HG02678 (cell line): ENCODE measurements around the gene CENPM.

Experiments
- ATAC-seq: cut with Tn5 transposase; IDR thresholded peaks from one replicate; pipeline ENCODE4 v1.9.1; 2021; ENCODE audit warnings: mild to moderate bottlenecking, moderate library complexity; ENCODE audit not compliant: unreplicated experiment

The CENPM gene

DNA sequence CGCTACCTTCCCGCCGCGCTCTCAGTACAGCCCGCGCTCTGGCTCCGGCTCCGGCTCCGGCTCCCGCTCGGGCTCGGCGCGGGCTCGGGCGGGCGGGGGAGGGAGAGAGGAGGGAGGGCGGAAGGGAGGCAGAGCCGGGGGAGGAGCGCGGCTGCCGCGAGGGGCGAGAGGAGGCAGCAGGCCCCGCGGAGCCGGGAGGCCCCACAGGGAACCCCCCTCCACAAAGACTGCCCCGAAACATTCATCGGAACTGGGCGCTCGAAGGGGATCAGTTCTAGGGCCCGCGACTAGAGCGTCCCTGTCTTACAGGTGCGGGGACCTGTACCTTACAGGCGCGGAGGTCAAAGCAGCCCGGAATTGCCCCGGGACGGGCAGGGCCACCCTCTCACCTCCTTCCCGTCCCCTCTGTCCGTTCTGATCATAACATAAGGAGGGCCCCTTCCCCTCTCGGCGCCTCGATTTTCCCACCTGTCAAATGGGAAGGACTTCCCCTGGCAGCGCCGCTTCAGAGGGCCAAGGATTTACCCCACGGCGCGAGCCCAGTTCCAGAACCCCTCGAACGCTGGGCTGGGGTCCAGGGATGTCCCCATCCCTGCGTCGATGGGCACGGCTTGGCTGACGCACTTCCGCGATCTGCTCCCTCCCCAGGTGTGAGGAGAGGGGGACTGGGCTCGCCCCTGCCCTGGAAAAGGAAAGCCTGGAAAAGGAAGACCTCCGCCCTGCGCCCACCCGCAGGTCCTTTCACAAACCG lies 31.7 kb downstream of the CENPM start, which contains the start of gene SHISA8:
SHISA8 (minus strand) TSS at position 40 of the 751 bp plus-strand sequence. CDS start 407 bp downstream, outside the sequence.
- no peak for ATAC-seq

DNA sequence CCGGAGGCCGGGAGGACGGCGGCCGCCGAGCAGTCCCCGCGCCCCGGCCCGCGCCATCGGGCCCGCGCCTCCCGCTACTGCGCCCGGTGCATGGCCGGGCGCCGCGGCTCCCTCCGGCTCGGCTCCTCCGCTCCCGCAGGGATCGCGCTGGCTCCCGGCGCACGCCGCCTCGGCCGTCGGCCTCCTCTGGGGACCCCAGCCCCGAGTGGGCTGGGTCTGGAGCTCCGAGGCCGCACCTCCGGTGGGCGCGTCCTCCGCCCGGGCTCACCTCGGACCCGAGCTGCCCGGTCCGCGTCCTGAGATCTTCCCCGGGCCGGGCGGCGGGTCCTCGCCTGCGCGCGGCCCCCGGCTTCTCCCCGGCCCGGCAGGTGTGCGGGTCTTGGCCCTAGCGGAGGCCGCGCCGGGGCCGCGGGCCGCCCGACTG lies 32.3 kb downstream of the CENPM start:
- no peak for ATAC-seq

DNA sequence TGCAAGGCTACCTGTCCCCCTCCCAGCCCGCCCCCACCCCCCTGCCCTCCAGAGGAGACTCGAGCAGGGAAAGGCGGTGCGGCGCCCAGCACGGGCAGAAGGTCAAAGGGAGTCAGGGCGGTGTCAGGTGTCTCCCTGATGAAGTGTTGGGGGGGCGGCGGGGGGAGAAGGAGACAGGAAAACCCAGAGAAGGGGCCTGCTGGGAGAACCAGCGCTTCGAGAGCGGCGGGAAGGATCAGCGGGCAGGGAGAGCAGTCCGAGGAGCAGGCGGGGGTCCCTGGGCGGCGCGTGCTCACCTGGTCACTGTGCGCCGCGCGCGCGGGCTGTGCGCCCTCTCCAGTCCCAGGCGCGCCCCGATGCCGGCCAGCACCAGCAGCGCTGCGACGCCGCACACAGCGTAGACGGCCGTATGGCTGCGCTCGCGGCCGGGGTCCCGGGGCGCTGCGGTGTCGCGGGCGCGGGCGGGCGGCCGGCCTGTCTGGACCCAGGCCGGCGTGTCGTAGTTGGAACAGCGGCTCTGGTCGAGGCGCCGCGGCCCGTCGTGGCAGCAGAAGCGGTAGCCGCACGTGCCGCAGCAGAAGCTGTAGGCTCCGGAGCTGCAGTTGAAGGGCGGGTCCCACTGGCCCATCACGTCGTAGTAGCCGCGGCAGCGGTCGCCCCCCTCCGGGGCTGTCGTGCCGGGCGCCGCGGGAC lies 33.0 kb downstream of the CENPM start:
- ATAC-seq = no peak

DNA sequence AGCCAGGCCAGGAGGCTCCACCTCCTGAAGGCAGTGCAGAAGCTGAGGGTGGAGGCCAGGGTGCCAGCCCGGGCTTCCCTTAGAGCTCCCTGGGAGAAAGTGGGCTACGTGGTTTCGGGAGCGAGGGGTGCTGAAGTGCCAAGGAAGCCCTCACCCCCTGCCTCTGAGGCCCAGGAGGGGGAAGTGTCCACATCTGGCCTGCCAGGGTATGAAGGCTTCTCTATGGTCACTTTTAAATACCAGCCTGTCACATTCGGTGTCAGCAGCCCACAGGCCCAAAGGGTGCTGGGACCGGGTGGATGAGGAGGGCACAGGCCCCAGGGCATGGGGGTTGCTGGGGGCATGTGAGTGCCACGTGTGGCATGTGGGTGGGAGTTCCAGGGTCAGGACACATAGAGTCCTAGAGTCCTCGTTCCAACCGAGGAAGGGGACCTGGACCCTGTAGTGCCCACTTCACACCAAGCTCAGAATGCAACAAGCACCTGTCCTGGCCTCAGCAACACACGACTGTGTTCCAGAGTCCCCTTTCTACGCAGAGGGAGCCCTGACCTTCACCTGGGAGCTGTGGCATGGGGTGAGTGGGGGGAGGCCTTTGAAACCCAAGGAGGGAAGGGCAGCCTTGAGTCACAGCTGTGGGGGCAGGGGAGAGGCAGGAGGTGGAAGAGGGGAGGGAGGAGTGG lies 33.8 kb downstream of the CENPM start:
- ATAC-seq = no peak

DNA sequence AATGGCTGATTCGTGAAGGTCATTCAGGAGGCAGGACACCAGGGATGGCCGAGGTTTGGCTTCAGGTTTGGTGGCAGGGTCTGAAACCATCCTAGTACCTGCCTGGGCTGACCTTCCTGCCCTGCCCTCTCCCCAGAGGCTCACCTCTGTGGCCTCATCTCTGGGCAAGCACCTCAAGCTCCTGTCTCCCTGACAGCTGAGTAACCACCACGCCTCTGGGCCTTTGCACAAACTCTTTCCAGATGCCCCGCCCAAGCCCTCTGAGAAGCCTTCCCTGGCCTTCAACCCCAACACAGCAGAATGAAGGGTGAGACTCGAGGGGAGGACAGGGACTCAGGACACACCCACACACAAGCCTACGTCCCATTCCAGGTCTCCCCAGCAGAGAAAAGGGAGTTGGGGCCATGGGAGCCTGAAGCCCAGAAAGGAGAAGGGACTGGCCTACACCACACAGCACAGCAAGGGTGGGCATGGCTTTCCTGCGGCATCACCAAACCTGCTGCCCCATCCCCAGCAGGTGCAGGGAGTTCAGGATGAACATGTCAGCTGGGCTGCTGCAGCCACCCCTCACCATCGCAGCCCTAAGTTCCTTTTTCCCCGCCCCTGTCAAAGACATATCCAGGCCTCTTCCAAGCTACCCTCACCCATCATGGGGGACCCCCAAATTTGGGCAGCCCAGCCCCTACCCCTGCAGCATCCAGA lies 34.5 kb downstream of the CENPM start:
- ATAC-seq = no peak

DNA sequence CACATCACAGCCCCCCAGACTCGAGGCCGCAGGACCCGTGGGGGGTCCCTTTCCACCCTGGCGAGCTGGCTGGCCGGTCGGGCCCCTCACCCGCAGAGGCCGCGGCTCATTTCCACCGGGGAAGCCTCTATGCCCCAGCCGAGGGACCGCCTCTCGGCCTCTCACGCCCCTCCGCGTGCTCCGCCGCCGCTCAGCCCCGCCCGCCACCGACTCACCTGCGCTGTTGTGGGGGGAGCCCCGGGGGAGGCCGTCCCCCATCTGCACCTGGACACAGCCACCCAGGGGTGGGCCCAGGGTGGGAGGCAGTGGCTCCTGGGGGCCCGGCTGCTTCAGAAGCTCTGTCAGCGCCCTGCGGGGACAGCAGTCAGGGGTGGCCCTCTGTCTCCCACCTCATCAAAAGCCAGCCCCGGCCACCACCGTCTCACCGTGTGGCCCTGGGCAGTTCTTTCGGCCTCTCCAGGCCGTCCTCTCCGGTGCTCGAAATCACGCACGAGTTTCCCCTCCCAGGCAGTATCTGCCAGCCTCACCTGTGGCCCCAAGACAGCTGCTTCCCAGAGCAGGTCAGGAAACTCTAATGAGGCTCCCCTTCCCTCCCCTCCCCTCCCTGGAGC lies 35.8 kb downstream of the CENPM start:
- no peak for ATAC-seq

DNA sequence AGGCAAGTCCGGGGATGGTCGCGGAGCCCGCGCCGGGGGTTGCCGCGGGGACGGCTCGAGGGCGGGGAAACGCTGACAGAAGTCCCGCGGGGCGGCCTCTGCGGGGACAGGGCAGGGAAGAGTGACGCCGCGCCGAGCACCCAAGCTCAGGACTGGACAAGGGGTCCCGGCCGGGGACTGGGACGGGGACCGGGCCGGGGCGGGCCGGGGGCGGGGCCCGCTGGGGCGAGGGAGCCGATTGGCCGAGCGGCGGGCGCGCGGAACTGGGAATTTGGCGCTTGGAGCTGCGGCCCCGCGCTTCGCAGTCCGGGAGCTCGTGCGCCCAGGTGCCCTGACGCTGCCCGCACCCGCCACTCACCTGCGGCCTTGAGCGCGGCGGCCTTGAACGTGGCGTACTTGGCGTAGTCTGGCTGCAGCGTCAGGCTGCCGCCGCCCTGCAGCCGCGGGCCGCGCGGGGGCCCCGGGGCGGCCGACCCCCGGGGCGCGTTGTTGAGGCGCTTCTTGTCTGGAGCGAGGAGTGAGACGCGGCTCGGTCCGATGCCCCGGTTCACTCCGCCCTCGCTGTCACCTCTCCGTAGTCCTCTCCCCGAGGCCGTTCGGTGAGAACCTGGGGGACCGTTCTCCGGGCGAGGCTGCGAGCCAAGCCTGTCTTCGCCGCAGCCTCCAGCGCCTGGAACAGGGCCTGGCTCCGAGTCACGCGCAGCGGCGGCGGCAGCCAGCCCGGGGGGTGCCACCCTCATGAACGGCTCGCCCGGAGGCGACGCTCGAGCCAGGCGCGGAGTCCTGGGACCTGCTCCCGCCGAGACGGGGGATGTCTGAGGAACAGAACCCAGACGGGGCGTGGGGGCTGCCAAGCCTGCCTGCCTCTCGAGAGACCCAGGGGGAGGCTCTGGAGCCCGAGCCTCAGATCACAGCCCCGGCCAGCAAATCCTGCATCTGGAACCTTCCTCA lies 36.6 kb downstream of the CENPM start:
- no peak for ATAC-seq

DNA sequence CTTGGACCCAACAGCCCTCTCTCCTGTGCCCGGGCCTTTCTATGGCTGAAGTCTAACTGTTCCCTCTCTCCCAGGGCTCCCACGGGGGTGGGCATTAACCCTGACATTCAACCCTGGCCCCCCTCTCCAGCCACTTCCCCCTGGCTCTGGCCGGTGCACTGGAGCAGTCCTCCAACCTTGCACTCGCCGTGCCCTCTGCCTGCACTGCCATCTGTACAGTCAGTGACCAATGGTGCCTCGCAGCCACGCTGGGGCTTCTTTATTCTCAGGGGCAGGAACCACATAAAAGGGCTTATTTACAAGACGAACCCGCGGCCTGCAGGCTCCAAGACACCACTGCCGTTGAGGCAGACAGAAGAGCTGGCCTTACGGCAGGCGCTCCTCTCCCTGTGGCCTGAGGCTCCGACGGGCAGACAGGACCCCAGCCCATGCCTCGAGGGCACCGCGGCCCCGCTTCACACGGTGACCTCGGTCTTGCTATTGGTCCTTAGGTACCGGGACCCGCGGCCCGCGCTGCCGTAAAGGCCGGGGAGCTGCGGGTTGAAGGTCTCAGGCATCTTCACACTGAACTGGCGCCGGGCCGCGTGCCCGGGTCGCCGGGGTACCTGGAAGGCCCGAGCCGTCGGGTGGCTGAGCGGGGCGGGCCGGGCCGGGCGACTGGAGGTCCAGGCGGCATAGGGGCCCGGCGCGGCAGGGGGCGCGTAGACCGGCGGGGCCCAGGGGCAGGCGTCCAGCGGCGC lies 37.5 kb downstream of the CENPM start:
- ATAC-seq = no peak

DNA sequence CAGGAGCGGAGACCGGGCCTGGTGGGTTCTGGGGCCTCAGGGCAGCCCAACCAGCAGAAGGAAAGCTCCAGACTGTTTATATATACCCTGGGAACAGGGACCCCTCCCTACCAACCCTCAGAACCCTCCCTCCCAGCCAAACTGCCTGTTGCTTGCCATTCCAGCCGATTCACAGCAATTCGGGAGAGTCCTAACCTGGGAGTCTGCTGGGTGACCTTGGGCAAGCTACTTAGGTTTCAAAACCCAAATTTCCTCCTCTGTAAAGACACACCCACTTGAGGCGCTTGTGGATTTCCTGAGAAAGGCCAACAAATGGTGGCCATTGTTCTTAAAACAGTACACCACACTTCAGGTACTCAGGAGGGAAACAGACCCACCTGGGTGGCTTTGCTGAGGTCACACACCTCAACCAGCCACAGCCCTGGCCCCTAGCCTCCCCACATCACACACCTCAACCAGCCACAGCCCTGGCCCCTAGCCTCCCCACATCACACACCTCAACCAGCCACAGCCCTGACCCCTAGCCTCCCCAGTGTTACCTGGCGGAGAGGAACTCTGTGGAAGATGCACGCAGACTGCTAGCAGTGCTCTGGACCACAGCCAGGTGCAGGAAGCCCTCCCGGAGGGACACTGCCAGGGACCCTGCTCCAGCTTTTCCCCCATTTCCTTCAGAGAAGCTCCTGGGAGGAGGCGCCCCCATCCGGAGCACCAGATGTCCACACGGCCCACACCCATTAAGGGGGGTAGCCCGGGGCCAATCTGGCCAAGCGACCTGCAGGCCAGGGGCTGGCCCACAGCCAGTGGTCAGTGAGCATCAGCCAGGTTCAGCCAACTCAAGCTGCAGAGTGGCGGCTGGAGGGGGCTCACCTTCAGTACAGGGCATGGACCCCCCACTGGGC lies 38.3 kb downstream of the CENPM start:
- ATAC-seq = no peak

DNA sequence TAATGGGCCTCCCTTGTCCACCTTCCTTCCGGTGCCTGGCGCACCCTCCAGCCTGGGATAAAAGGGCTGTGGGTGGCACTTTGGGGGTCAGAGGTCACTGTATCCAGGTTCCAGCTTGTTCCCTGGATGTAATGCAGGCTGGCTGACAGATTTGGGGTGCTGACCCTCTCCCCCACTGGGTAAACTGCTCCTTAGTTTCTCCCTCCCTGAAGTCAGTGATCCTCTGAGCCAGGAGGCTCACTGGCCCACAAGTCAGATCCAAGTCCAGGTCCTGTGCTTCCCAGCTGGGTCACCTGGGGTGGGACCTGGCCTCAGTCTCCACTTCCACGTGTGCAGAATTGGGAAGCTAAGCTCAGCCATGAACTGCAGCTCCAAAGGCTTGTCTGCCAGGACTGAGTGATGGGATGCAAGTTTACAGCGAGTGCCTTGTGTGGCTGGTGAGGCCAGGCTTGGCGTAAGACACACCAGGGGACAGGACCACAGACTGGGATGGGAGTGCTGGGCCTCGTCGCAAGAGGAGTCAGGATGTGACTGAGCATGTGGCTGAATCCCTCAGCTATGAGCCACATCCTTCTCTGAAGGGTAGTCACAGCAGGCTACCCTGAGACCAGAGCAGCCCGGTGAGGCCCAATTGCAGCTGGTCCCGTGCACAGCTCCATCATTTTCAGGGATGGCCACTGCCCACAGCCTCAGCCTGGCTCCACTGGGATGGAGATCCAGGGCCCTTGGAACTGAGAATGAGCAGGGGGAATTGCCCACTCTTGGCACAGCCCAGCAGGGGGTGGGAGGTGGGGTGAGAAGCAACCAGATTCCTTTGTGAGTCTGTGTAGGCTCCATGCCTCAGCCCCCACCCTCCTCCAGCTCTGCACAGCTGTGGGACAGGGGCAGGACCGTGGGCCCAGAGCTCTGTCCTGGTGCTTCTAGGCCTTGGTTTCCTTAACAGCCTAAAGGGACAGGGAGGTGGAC lies 39.2 kb downstream of the CENPM start:
- ATAC-seq = no peak

DNA sequence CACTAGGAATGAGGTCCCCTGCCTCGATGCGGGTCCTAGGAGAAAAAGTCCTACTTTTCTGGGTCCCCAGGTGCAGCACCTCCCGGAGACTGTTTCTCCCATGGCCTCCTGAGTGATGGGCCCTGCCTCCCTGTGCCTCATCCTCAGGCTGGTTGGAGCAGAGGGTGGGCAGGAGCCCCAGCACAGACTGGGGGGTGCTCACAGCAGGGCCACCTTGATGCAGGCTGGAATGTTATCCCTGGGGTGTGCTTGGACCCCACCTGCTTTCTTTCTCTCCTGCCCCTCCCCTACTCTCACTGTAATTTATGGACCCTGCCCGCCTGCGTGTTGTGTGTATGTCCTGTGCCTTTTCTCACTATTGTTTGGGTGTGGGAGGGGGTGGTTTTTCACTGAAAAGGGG lies 40.1 kb downstream of the CENPM start:
- no peak for ATAC-seq

DNA sequence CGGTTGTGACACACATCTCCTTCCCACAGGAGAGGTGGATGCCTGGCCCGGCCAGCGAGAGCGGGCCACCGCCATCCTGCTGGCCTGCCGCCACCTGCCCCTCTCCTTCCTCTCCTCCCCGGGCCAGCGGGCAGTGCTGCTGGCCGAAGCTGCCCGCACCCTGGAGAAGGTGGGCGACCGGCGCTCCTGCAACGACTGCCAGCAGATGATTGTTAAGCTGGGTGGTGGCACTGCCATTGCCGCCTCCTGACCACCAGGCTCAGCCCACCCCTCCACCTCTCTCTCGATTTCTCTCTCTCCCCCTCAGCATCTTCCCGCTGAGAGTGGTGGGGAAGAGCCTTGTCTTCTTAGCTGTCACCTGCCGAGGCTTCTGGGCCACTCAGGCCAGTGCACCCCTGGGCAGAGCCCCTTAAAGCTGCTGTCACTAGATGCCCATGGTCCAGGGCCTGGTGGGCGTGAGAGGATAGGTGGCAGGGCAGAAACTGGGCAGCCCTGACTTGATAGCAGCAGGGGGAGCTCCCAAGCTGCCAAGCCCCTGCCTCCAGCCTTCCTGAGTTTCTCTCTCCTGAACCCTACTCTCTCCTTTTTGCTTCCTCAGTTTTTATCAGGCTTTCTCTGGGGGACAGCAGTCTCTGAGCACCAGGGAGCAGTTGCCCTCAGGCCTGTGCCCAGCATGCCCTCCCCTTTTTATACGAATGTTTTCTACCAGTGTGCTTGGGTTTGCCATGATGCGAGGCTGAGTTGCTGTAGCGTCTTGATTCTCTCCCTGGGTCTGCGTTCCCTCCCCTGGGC lies 41.3 kb downstream of the CENPM start:
- no peak for ATAC-seq

DNA sequence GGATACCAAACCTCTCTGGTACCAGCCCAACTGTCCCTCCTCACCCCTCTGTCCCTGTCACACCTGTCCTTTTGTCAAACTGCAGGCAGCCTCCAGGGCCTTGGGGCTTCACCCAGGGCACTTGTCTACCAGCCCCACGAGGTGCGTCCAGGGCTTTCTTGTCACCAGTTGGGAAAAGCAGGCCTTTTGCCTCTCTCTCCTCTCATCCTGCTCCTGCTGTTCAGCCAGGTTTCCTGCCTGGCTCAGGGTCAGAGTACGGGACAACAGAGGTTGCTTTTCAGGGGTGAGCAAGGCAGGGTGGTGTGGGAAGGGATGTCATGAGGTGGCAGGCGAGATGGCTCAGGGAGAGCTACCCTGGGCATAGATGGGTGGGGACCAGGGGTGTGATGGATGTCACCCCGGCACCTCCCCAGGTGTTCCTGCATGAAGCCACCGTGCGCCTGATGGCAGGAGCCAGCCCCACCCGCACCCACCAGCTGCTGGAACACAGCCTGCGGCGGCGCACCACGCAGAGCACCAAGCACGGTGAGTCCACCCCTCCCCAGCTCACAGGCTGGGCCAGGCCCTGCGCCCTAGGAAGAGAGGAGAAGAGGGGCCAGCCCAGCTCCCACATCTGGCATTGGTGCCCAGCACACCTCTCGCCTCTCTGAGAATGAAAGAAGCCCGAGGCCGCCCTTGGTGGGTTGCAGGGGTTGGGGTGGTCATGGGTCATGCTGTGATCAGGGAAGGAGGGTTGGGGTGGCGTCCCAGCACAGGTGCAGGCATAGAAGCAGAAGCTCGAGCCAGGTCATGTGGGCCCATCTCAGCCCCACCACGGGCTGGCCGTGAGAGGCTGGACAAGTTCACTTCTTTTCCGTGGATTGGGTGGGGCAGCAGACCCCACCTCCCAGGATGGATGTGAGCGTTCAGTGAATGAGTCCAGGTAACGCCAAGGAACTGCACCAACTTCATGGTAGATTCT lies 42.2 kb downstream of the CENPM start:
- no peak for ATAC-seq

DNA sequence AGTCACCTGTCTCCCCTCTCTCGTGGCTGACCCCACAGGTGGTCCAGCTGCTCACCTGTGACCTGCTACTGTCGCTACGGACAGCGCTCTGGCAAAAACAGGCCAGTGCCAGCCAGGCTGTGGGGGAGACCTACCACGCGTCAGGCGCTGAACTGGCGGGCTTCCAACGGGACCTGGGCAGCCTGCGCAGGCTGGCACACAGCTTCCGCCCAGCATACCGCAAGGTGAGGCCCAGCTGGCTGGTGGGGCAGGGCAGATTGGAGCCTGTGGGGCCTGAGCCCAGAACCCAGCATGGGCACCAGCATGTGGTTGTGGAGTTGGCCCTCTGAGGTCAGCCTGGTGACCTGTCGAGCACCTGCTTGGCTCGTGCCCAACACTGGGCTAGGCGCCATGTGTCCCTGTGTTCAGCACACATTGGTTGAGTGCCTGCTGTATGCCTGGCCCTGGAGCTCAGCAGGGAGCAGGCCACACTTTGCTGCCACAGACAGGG lies 44.0 kb downstream of the CENPM start:
- no peak for ATAC-seq

DNA sequence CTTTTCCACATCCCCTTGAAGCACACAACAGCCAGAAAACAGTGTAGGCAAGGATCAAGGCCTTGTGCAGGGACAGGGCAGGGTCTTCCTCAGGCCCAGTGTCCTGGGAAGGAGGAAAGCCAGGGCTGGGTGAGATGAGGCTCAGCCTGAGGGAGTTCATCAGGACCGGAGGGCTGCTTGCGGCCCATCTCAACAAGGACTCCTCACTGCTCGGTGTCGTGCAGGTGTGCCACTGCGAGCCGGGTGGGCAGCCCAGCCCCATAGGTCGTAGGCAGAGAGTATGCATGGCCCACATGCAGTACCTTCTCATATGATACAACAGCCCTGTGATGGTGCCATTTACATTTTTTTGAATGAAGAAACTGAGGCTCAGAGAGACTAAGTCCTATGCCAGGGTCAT lies 44.9 kb downstream of the CENPM start:
- no peak for ATAC-seq
